K562 (cell line): ENCODE results near the gene SPIRE1.

ENCODE experiments used
- ATF7 ChIP-seq: fragments of 450-650 bp; IDR thresholded peaks from 2 replicates; pipeline ENCODE4 v1.7.1; 2014; ENCODE audit warnings: mild to moderate bottlenecking, moderate library complexity
- CAMTA2 ChIP-seq: fragments of 250-450 bp; sonication (Bioruptor Pico); conservative IDR thresholded peaks from 2 replicates; pipeline ENCODE4 v1.5.1; 2022
- CTCF ChIP-seq, 3 experiments: IDR thresholded peaks in 2 of 3; conservative IDR thresholded peaks in 1 of 3; 2 replicates each; pipeline ENCODE4 v1.5.1; 2011 to 2012; ENCODE audit warnings: low read length in 3 of 3, mild to moderate bottlenecking in 3 of 3, control low read depth in 2 of 3, improper control_type of control experiment in 1 of 3, inconsistent platforms in 1 of 3, low read depth in 1 of 3, mixed read lengths in 1 of 3, moderate library complexity in 1 of 3; ENCODE audit not compliant: insufficient read depth in 2 of 3
- JUNB ChIP-seq: fragments of 450-650 bp; formaldehyde crosslinking; conservative IDR thresholded peaks from 2 replicates; pipeline ENCODE4 v1.4.0; 2020; ENCODE audit warnings: mild to moderate bottlenecking
- L3MBTL2 ChIP-seq: fragments of 450-650 bp; IDR thresholded peaks from 2 replicates; pipeline ENCODE4 v1.6.1; 2016; ENCODE audit warnings: mild to moderate bottlenecking, moderate library complexity
- PHB2 ChIP-seq: fragments of 450-650 bp; IDR thresholded peaks from 2 replicates; pipeline ENCODE4 v1.6.1; 2017; ENCODE audit warnings: low read depth
- POLR2A ChIP-seq: fragments of 450-650 bp; conservative IDR thresholded peaks from 2 replicates; pipeline ENCODE4 v1.6.1; 2016
- POLR3A ChIP-seq: IDR thresholded peaks from 2 replicates; pipeline ENCODE4 v1.6.1; 2011; ENCODE audit warnings: borderline replicate concordance, mild to moderate bottlenecking, moderate library complexity; ENCODE audit not compliant: insufficient read length, insufficient read depth; ENCODE audit errors: extremely low read depth
- RAD21 ChIP-seq, 2 experiments: fragments of 250-450 bp in 1 of 2; fragments of 450-650 bp in 1 of 2; sonication (Bioruptor Pico) in 1 of 2; formaldehyde crosslinking in 1 of 2; IDR thresholded peaks in 1 of 2; conservative IDR thresholded peaks in 1 of 2; 2 replicates each; pipeline versions ENCODE4 v1.4.0 to v1.8.0; 2020 to 2022; ENCODE audit warnings: mild to moderate bottlenecking in 2 of 2, moderate library complexity in 1 of 2
- RCOR1 ChIP-seq, 2 experiments: IDR thresholded peaks; 2 replicates each; pipeline ENCODE4 v1.6.1; 2012; ENCODE audit warnings: low read depth in 2 of 2, low read length in 2 of 2, borderline replicate concordance in 1 of 2, improper control_type of control experiment in 1 of 2
- ZBTB1 ChIP-seq: sonication (generic); formaldehyde crosslinking; IDR thresholded peaks from 2 replicates; pipeline ENCODE4 v1.8.1; 2023; ENCODE audit warnings: missing genetic modification reagents, low read depth, mild to moderate bottlenecking, borderline replicate concordance
- ZNF75A ChIP-seq: fragments of 450-650 bp; formaldehyde crosslinking; IDR thresholded peaks from 2 replicates; pipeline ENCODE4 v1.4.0; 2020; ENCODE audit warnings: mild to moderate bottlenecking

- TF ChIP-seq CTCF (IDR thresholded peaks at IDR 0.05 in 2 of 3, conservative IDR thresholded peaks at IDR 0.05 in 1 of 3; ENCODE audit: insufficient read depth in 2 of 3, low read depth in 1 of 3, low read length in 3 of 3) (no peak), ATF7 (no peak), RCOR1 (IDR thresholded peaks at IDR 0.05; ENCODE audit: borderline replicate concordance in 1 of 2, low read depth in 2 of 2, low read length in 2 of 2) (no peak), CAMTA2 (no peak), POLR3A (no peak), RAD21 (CRISPR knock-in tag; conservative IDR thresholded peaks at IDR 0.05 in 1 of 2, IDR thresholded peaks at IDR 0.05 in 1 of 2) (no peak), L3MBTL2 (no peak), PHB2 (no peak), ZBTB1 (CRISPR knock-in tag) (no peak), ZNF75A (CRISPR knock-in tag) (no peak), POLR2A (no peak), JUNB (CRISPR knock-in tag) (no peak)
These were observed 142.4 kb downstream of the SPIRE1 start for GRCh38 chr18:12515550-12515949.
